Measurements from ENCODE around the gene NR2F1.

Gene NR2F1

DNA sequence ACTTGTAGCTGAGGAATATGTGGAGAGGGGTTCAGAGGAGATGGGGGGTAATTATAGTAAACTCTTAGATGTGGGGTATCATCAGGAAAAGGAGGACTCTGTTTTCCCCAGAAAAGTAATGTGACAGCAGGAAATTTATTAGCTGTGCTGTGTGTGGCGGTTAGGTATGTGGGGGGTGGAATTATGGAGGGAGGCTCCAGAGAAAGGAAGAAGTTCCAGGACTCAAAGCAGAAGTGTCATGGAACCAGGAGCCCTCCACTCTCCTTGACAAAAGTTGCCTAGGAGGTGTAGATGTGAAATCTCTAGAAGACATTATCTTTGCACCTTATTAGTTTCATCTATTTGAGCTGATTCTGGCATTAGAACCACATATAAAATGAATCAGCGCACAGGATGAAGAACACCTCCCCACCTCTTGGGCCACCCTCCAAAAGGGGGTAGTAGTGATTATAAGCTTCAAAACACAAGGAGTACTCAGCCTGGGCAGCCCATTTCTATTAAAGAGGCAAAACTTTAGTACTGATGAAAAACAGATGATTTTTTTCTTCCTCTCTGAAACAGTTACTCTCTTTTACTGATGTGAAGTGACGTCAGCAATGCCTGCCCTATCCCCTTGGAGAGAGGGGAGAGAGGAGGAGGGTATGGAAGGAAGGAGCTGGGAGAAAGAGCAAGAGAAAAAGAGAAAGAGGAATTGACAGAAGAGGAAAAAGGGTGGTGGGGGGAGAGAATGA lies 18.2 kb downstream of the NR2F1 start:
- no peak for DNase-seq (ENCODE audit: low read depth)
- no peak overlapping the region for H3K4me3 ChIP-seq (ENCODE audit: low read depth, low read length)
- no peak for TF ChIP-seq MYC (IDR thresholded peaks at IDR 0.05; ENCODE audit: low read depth, low read length)
- TF ChIP-seq CTCF (IDR thresholded peaks at IDR 0.05; ENCODE audit: low read depth, low read length), result no peak
- TF ChIP-seq MAX (IDR thresholded peaks at IDR 0.05; ENCODE audit: low read depth, low read length), result no peak
- TF ChIP-seq POLR2A (IDR thresholded peaks at IDR 0.05; ENCODE audit: extremely low read depth, insufficient read length), result no peak

DNA sequence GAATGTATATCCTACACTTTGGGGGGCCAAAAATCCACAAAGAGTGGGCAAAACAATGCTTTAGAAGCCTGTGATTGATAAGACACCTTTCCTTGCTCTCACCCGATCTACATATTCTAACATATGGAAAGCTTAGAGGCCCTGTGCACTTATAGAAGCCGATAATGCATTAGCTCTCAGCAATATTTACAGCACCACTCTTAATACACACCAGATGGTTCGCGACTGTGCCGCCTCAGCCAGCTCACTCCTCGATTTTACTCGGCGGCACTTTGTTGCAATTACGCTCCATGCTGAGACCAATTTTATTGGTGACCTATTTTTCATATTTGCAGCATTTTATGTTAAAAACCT lies 18.8 kb downstream of the NR2F1 start:
- TF ChIP-seq CTCF (IDR thresholded peaks at IDR 0.05; ENCODE audit: low read depth, low read length) (no peak), MYC (IDR thresholded peaks at IDR 0.05; ENCODE audit: low read depth, low read length) (no peak), POLR2A (IDR thresholded peaks at IDR 0.05; ENCODE audit: extremely low read depth, insufficient read length) (no peak), MAX (IDR thresholded peaks at IDR 0.05; ENCODE audit: low read depth, low read length) (no peak)
- H3K4me3 ChIP-seq (ENCODE audit: low read depth, low read length), result no peak overlapping the region
- DNase-seq (ENCODE audit: low read depth), result no peak

DNA sequence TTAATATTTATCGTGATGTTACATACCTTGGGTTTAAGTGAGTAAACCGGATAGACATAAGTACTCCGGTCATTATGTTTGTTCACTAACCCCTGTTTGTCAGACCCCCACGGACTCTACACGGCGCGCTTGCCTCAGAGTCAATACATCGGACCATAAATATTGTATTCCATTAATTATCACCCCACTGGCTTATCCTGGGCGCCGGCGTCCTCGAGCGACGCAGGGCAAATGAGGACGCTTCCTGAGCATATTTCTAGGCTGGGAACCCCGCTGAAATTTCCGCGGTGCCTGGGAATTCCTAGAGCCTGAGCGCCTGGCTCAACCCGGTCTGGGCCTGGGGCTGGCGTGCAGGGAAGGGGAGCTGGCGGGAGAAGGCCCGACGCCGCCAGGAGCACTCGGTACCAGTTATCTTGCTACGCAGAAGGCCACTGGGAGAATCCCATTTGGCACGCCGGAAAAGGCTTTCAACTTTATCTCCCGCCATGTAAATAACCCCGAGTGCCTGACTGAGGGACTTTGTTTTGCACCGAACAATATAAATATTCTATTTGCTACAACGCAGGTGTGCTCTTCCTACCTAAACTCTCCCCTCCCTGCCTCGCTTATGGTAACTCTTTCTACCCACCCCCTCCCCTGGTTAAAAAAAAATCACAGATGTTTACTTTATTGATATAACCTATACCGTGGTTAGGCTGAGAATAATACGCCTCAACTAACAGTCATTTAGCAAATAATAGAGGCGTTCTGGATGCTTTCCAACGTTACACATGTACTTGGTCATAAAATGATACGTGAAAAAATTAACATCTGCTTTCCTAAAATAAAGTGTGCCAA lies 19.4 kb downstream of the NR2F1 start:
- no peak for TF ChIP-seq POLR2A (IDR thresholded peaks at IDR 0.05; ENCODE audit: extremely low read depth, insufficient read length)
- TF ChIP-seq MYC (IDR thresholded peaks at IDR 0.05; ENCODE audit: low read depth, low read length), result no peak
- no peak for TF ChIP-seq CTCF (IDR thresholded peaks at IDR 0.05; ENCODE audit: low read depth, low read length)
- TF ChIP-seq MAX (IDR thresholded peaks at IDR 0.05; ENCODE audit: low read depth, low read length), result no peak
- H3K4me3 ChIP-seq (ENCODE audit: low read depth, low read length), result no peak overlapping the region
- no peak for DNase-seq (ENCODE audit: low read depth)

GRCh38 chr5:93603078-93603792 lies 20.2 kb downstream of the NR2F1 start:
- DNase-seq (ENCODE audit: low read depth), result no peak
- TF ChIP-seq MAX (IDR thresholded peaks at IDR 0.05; ENCODE audit: low read depth, low read length) (no peak), POLR2A (IDR thresholded peaks at IDR 0.05; ENCODE audit: extremely low read depth, insufficient read length) (no peak), MYC (IDR thresholded peaks at IDR 0.05; ENCODE audit: low read depth, low read length) (no peak), CTCF (IDR thresholded peaks at IDR 0.05; ENCODE audit: low read depth, low read length) (no peak)
- no peak overlapping the region for H3K4me3 ChIP-seq (ENCODE audit: low read depth, low read length)

DNA sequence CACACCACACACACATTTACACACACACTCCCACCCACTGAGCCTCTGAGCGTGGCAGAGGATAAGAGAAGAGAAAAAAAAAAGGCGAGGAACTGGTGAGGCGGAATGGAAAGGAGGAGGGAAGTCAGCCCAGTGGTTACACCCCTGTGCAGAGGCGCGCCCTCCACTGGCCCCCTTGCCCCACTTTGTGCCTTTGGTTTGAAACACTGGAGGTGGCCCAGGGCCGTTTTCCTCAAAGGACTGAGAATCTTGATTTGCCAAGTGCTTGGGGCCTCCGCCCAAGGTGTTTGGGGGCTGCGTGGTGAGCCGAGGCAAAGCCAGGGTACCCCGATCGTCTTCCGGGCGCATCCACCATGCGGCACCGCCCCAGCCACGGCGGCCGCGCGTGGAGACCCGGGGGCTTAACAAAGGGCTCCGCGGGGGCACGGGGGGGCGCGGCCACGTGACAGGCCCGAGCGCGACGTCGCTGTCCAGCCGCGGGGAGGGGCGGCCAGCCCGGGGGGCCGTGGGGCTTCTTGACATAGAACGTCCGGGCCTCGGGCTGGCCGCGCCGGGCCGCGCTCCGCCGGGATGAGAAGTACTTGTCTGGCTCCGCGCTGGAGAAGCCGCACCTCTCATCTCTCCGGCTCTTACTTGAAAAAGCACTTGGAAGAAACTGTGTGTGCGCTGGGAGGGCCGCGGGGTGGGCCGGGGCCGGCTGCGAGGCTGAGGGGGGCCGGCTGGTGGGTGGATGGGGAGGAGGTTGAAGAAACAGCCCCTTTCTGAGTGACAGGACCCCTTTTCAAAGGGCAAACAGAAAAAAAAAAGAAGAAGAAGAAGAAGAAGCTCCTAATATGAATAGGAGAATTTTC lies 21.0 kb downstream of the NR2F1 start:
- no peak overlapping the region for H3K4me3 ChIP-seq (ENCODE audit: low read depth, low read length)
- TF ChIP-seq MYC (IDR thresholded peaks at IDR 0.05; ENCODE audit: low read depth, low read length) (no peak), POLR2A (IDR thresholded peaks at IDR 0.05; ENCODE audit: extremely low read depth, insufficient read length) (no peak), MAX (IDR thresholded peaks at IDR 0.05; ENCODE audit: low read depth, low read length) (no peak), CTCF (IDR thresholded peaks at IDR 0.05; ENCODE audit: low read depth, low read length) (no peak)
- no peak for DNase-seq (ENCODE audit: low read depth)

Data from NB4 (cell line).